WTC11 (cell line): ENCODE measurements around the gene PDYN. TPM values are rescaled to one million over a fixed set of nuclear protein-coding genes. Genes with fewer than 3 reads are reported as not detected.
A peak's percentile ranks its signal among the peaks of the same experiment; 100 is the strongest.

Source experiments
- ARID4B ChIP-seq: sonication (generic); formaldehyde crosslinking; IDR thresholded peaks from 2 replicates; pipeline ENCODE4 v1.8.0; 2023; ENCODE audit warnings: missing genetic modification reagents, mild to moderate bottlenecking, borderline replicate concordance
- CDX4 ChIP-seq: fragments of 250-450 bp; sonication (Bioruptor Pico); IDR thresholded peaks from 2 replicates; pipeline ENCODE4 v1.9.0; 2021; ENCODE audit warnings: moderate library complexity, mild to moderate bottlenecking, inconsistent platforms, borderline replicate concordance
- CREM ChIP-seq: sonication (generic); formaldehyde crosslinking; IDR thresholded peaks from 2 replicates; pipeline ENCODE4 v1.8.1; 2022; ENCODE audit warnings: mild to moderate bottlenecking, missing genetic modification reagents, moderate library complexity
- E2F4 ChIP-seq: sonication (generic); formaldehyde crosslinking; IDR thresholded peaks from 2 replicates; pipeline ENCODE4 v1.8.1; 2022; ENCODE audit warnings: low read depth, mild to moderate bottlenecking, moderate library complexity, missing genetic modification reagents, borderline replicate concordance
- E2F5 ChIP-seq: sonication (generic); formaldehyde crosslinking; IDR thresholded peaks from 2 replicates; pipeline ENCODE4 v1.8.1; 2022; ENCODE audit warnings: mild to moderate bottlenecking, moderate library complexity, missing genetic modification reagents
- ESRRA ChIP-seq: sonication (generic); formaldehyde crosslinking; IDR thresholded peaks from 2 replicates; pipeline ENCODE4 v1.8.1; 2022; ENCODE audit warnings: mild to moderate bottlenecking, missing genetic modification reagents, borderline replicate concordance
- ETV6 ChIP-seq: sonication (generic); formaldehyde crosslinking; IDR thresholded peaks from 2 replicates; pipeline ENCODE4 v1.8.1; 2022; ENCODE audit warnings: mild to moderate bottlenecking, missing genetic modification reagents
- FOXP1 ChIP-seq: sonication (generic); formaldehyde crosslinking; IDR thresholded peaks from 2 replicates; pipeline ENCODE4 v1.8.0; 2022; ENCODE audit warnings: missing genetic modification reagents, mild to moderate bottlenecking, moderate library complexity, borderline replicate concordance
- FOXP4 ChIP-seq: sonication (generic); formaldehyde crosslinking; IDR thresholded peaks from 2 replicates; pipeline ENCODE4 v1.8.0; 2022; ENCODE audit warnings: mild to moderate bottlenecking, missing genetic modification reagents
- IRF1 ChIP-seq: sonication (generic); formaldehyde crosslinking; IDR thresholded peaks from 2 replicates; pipeline ENCODE4 v1.8.0; 2023; ENCODE audit warnings: missing genetic modification reagents
- IRF2 ChIP-seq: sonication (generic); formaldehyde crosslinking; IDR thresholded peaks from 2 replicates; pipeline ENCODE4 v1.8.0; 2022; ENCODE audit warnings: low read depth, missing genetic modification reagents, borderline replicate concordance
- JUN ChIP-seq: sonication (generic); formaldehyde crosslinking; IDR thresholded peaks from 2 replicates; pipeline ENCODE4 v1.8.0; 2023; ENCODE audit warnings: mild to moderate bottlenecking, missing genetic modification reagents
- KAT7 ChIP-seq: sonication (generic); formaldehyde crosslinking; IDR thresholded peaks from 2 replicates; pipeline ENCODE4 v1.8.1; 2023; ENCODE audit warnings: missing genetic modification reagents, mild to moderate bottlenecking, borderline replicate concordance
- PRDM15 ChIP-seq: sonication (generic); formaldehyde crosslinking; IDR thresholded peaks from 2 replicates; pipeline ENCODE4 v1.8.0; 2022; ENCODE audit warnings: missing genetic modification reagents
- PREB ChIP-seq: sonication (generic); formaldehyde crosslinking; IDR thresholded peaks from 2 replicates; pipeline ENCODE4 v1.8.1; 2022; ENCODE audit warnings: mild to moderate bottlenecking, missing genetic modification reagents, moderate library complexity, borderline replicate concordance
- SOX15 ChIP-seq: fragments of 250-450 bp; sonication (Bioruptor Pico); IDR thresholded peaks from 2 replicates; pipeline ENCODE4 v1.9.0; 2021; ENCODE audit warnings: mild to moderate bottlenecking
- ZNF423 ChIP-seq: fragments of 250-450 bp; sonication (Bioruptor Pico); IDR thresholded peaks from 2 replicates; pipeline ENCODE4 v2.1.2; 2022; ENCODE audit warnings: mild to moderate bottlenecking, moderate library complexity
- ZNF425 ChIP-seq: fragments of 250-450 bp; sonication (Bioruptor Pico); conservative IDR thresholded peaks from 2 replicates; pipeline ENCODE4 v1.9.0; 2021; ENCODE audit warnings: mild to moderate bottlenecking
- ZNF671 ChIP-seq: fragments of 250-450 bp; sonication (Bioruptor Pico); IDR thresholded peaks from 2 replicates; pipeline ENCODE4 v1.8.0; 2021; ENCODE audit warnings: mild to moderate bottlenecking
- total RNA-seq: library from RNA; stranded (reverse); gene quantifications from 3 replicates; pipeline ENCODE4 v1.2.3, GENCODE V29; 2021

PDYN gene
- total RNA-seq, 1 experiment from 2014 or later, result 0.28 TPM

GRCh38 chr20:1946762-1947534 is 46.9 kb downstream of the PDYN start (continued):
- TF ChIP-seq SOX15, result no peak
- TF ChIP-seq E2F5 (CRISPR knock-in tag), result no peak
- peak; percentile 86 for TF ChIP-seq FOXP4 (CRISPR knock-in tag)
- no peak for TF ChIP-seq ZNF423 (CRISPR knock-in tag)
- no peak for TF ChIP-seq IRF2 (CRISPR knock-in tag)
- no peak for TF ChIP-seq ZNF425 (CRISPR knock-in tag)
- peak; percentile 93 for TF ChIP-seq FOXP1 (CRISPR knock-in tag)
- TF ChIP-seq CREM, result no peak
- TF ChIP-seq KAT7 (CRISPR knock-in tag), result no peak
- no peak for TF ChIP-seq PREB
- TF ChIP-seq JUN (CRISPR knock-in tag), result no peak
- no peak for TF ChIP-seq ZNF671
- no peak for TF ChIP-seq PRDM15 (CRISPR knock-in tag)
- TF ChIP-seq ESRRA (CRISPR knock-in tag), result no peak
- no peak for TF ChIP-seq CDX4
- peak; percentile 87 for TF ChIP-seq ETV6 (CRISPR knock-in tag)
- TF ChIP-seq E2F4 (CRISPR knock-in tag), result no peak
- no peak for TF ChIP-seq IRF1 (CRISPR knock-in tag)
- 0 out of 2 replicates have a peak, but pooled peaks have one; percentile 46 for TF ChIP-seq ARID4B (CRISPR knock-in tag)
